IMR-90 (cell line): ENCODE data around the gene SMIM7. TPM values are rescaled to one million over a fixed set of nuclear protein-coding genes. Genes with fewer than 3 reads are reported as not detected.

Source experiments
- ATAC-seq: fragments of 200-7000 bp; cut with Tn5 transposase; 2 replicates; pipeline ENCODE4 v1.9.1; 2020; ENCODE audit warnings: low read depth, mild to moderate bottlenecking, moderate library complexity
- BruUV-seq: library from RNA; stranded (reverse); fragments of 400-500 nt; replicated peaks from 2 replicates; lab custom pipeline; 2021; lab: Mats Ljungman, UMichigan
- CTCF ChIA-PET: fragments of 300-600 bp; formaldehyde crosslinking; extraction: SDS; loops from one replicate; lab custom pipeline; 2021; ENCODE audit warnings: antibody characterized with exemption; lab: Yijun Ruan, JAX
- POLR2A ChIA-PET: fragments of 300-600 bp; sonication (Branson Sonifier 250); formaldehyde crosslinking; loops from one replicate; lab custom pipeline; 2022; ENCODE audit warnings: antibody characterized with exemption; ENCODE audit not compliant: unreplicated experiment; lab: Charles Lee
- DNase-seq: peaks from one replicate; pipeline ENCODE4 v3.0.0; 2013
- H2AFZ ChIP-seq: replicated peaks from 2 replicates; pipeline ENCODE3; 2013; ENCODE audit warnings: low read length, mild to moderate bottlenecking; ENCODE audit not compliant: poor library complexity
- H2AK5ac ChIP-seq: 2 replicates; pipeline ENCODE4 v1.6.1; 2013; ENCODE audit warnings: low read depth, low read length, inconsistent platforms
- H2AK9ac ChIP-seq: replicated peaks from 2 replicates; pipeline ENCODE3; 2013; ENCODE audit warnings: mild to moderate bottlenecking, low read depth, low read length, moderate library complexity; ENCODE audit not compliant: poor library complexity
- H2BK120ac ChIP-seq: 2 replicates; pipeline ENCODE4 v1.6.1; 2013; ENCODE audit warnings: low read depth, low read length, inconsistent platforms
- H2BK15ac ChIP-seq: 3 replicates; pipeline ENCODE4 v1.6.1; 2013; ENCODE audit warnings: low read depth, low read length, inconsistent platforms
- H2BK20ac ChIP-seq: 2 replicates; pipeline ENCODE4 v1.6.1; 2013; ENCODE audit warnings: low read depth, mild to moderate bottlenecking, inconsistent platforms, low read length, moderate library complexity
- H2BK5ac ChIP-seq: 2 replicates; pipeline ENCODE4 v1.6.1; 2013; ENCODE audit warnings: mild to moderate bottlenecking, low read depth, low read length, inconsistent platforms; ENCODE audit not compliant: poor library complexity, severe bottlenecking
- H3K14ac ChIP-seq: replicated peaks from 2 replicates; pipeline ENCODE4 v1.6.1; 2013; ENCODE audit warnings: low read depth, low read length, inconsistent platforms
- H3K18ac ChIP-seq: 2 replicates; pipeline ENCODE4 v1.6.1; 2013; ENCODE audit warnings: low read depth, low read length, control low read depth
- H3K23ac ChIP-seq: 2 replicates; pipeline ENCODE4 v1.6.1; 2013; ENCODE audit warnings: low read depth, low read length, inconsistent platforms
- H3K27ac ChIP-seq: 2 replicates; pipeline ENCODE4 v1.5.1; 2013; ENCODE audit warnings: mild to moderate bottlenecking, control low read depth, low read length; ENCODE audit not compliant: insufficient read depth
- H3K27me3 ChIP-seq: 2 replicates; pipeline ENCODE4 v1.6.1; 2013; ENCODE audit warnings: low read length; ENCODE audit not compliant: control insufficient read depth, insufficient read depth
- H3K36me3 ChIP-seq: 2 replicates; pipeline ENCODE4 v1.6.1; 2013; ENCODE audit warnings: low read length, mixed read lengths; ENCODE audit not compliant: control insufficient read depth, insufficient read depth
- H3K4ac ChIP-seq: 2 replicates; pipeline ENCODE4 v1.6.1; 2013; ENCODE audit warnings: low read depth, low read length, inconsistent platforms
- H3K4me1 ChIP-seq: 2 replicates; pipeline ENCODE4 v1.6.1; 2013; ENCODE audit warnings: low read length, mixed read lengths; ENCODE audit not compliant: control insufficient read depth, insufficient read depth
- H3K4me2 ChIP-seq: 2 replicates; pipeline ENCODE4 v1.6.1; 2013; ENCODE audit warnings: low read depth, mild to moderate bottlenecking, control low read depth, low read length, moderate library complexity
- H3K4me3 ChIP-seq: 2 replicates; pipeline ENCODE4 v1.5.1; 2013; ENCODE audit warnings: low read depth, mild to moderate bottlenecking, control low read depth, low read length, moderate library complexity; ENCODE audit not compliant: insufficient read depth
- H3K56ac ChIP-seq: 2 replicates; pipeline ENCODE4 v1.6.1; 2013; ENCODE audit warnings: low read length, inconsistent platforms; ENCODE audit not compliant: insufficient read depth; ENCODE audit errors: extremely low read depth
- H3K79me1 ChIP-seq, 2 experiments: 2 replicates each; pipeline ENCODE4 v1.6.1; 2013; ENCODE audit warnings: low read length in 2 of 2, inconsistent platforms in 1 of 2, low read depth in 1 of 2
- H3K9ac ChIP-seq: 2 replicates; pipeline ENCODE4 v1.6.1; 2013; ENCODE audit warnings: low read depth, low read length, control low read depth
- H3K9me1 ChIP-seq: 2 replicates; pipeline ENCODE4 v1.6.1; 2013; ENCODE audit warnings: low read length, inconsistent platforms; ENCODE audit not compliant: insufficient read depth
- H3K9me3 ChIP-seq: 2 replicates; pipeline ENCODE4 v1.6.1; 2013; ENCODE audit warnings: low read length; ENCODE audit not compliant: control insufficient read depth, insufficient read depth
- H4K20me1 ChIP-seq: 2 replicates; pipeline ENCODE4 v1.6.1; 2013; ENCODE audit warnings: low read length, inconsistent platforms; ENCODE audit not compliant: insufficient read depth
- H4K5ac ChIP-seq: 2 replicates; pipeline ENCODE4 v1.6.1; 2013; ENCODE audit warnings: mild to moderate bottlenecking, low read depth, low read length, control low read depth
- H4K8ac ChIP-seq, 2 experiments: 2 replicates each; pipeline ENCODE4 v1.6.1; 2013; ENCODE audit warnings: low read depth in 2 of 2, low read length in 2 of 2, control low read depth in 1 of 2, inconsistent platforms in 1 of 2
- H4K91ac ChIP-seq: 2 replicates; pipeline ENCODE4 v1.6.1; 2013; ENCODE audit warnings: low read depth, low read length, inconsistent platforms; ENCODE audit not compliant: insufficient read depth
- BHLHE40 ChIP-seq: fragments of 150-350 bp; IDR thresholded peaks from 2 replicates; pipeline ENCODE4 v1.6.1; 2016; ENCODE audit warnings: mild to moderate bottlenecking, low read depth, low read length
- CEBPB ChIP-seq: IDR thresholded peaks from 2 replicates; pipeline ENCODE4 v1.6.1; 2012; ENCODE audit warnings: low read depth, low read length, improper control_type of control experiment
- CTCF ChIP-seq: conservative IDR thresholded peaks from 2 replicates; pipeline ENCODE4 v1.5.1; 2012; ENCODE audit warnings: mild to moderate bottlenecking, low read depth, low read length, improper control_type of control experiment
- ELK1 ChIP-seq: fragments of 150-350 bp; IDR thresholded peaks from 2 replicates; pipeline ENCODE4 v1.6.1; 2016; ENCODE audit warnings: low read depth, mild to moderate bottlenecking, low read length, moderate library complexity, borderline replicate concordance
- FOS ChIP-seq: fragments of 150-350 bp; IDR thresholded peaks from 2 replicates; pipeline ENCODE4 v1.6.1; 2016; ENCODE audit warnings: low read depth, low read length
- MAZ ChIP-seq: IDR thresholded peaks from 2 replicates; pipeline ENCODE4 v1.6.1; 2012; ENCODE audit warnings: low read depth, mild to moderate bottlenecking, low read length, improper control_type of control experiment, moderate library complexity, borderline replicate concordance
- MXI1 ChIP-seq: IDR thresholded peaks from 2 replicates; pipeline ENCODE4 v1.6.1; 2012; ENCODE audit warnings: low read depth, mild to moderate bottlenecking, low read length, moderate library complexity, borderline replicate concordance
- NFE2L2 ChIP-seq: fragments of 150-350 bp; IDR thresholded peaks from 2 replicates; pipeline ENCODE4 v1.6.1; 2016; ENCODE audit warnings: low read depth, mild to moderate bottlenecking, low read length
- POLR2A ChIP-seq: IDR thresholded peaks from 2 replicates; pipeline ENCODE4 v1.6.1; 2012; ENCODE audit warnings: mild to moderate bottlenecking, low read depth, low read length
- RAD21 ChIP-seq: IDR thresholded peaks from 2 replicates; pipeline ENCODE4 v1.6.1; 2012; ENCODE audit warnings: low read length, improper control_type of control experiment
- RCOR1 ChIP-seq: IDR thresholded peaks from 2 replicates; pipeline ENCODE4 v1.6.1; 2012; ENCODE audit warnings: mild to moderate bottlenecking, low read length, improper control_type of control experiment; ENCODE audit not compliant: insufficient replicate concordance
- RFX5 ChIP-seq: IDR thresholded peaks from 2 replicates; pipeline ENCODE4 v1.8.0; 2012; ENCODE audit warnings: low read depth, mild to moderate bottlenecking, low read length, moderate library complexity
- SMC3 ChIP-seq: fragments of 150-350 bp; IDR thresholded peaks from 2 replicates; pipeline ENCODE4 v1.6.1; 2016; ENCODE audit warnings: low read depth, mild to moderate bottlenecking, antibody characterized with exemption, low read length, moderate library complexity
- USF2 ChIP-seq: fragments of 150-350 bp; IDR thresholded peaks from 2 replicates; pipeline ENCODE4 v1.6.1; 2017; ENCODE audit warnings: mild to moderate bottlenecking, antibody characterized with exemption, low read length, low read depth
- WGBS, 2 experiments: methylation state at CpG; one replicate each; pipeline versions ENCODE4 v1.1.5 to v1.1.7; 2013; ENCODE audit warnings: missing lambda C conversion rate in 2 of 2; ENCODE audit not compliant: insufficient read length in 1 of 2; ENCODE audit errors: extremely low coverage in 2 of 2; 5-methylcytosine and 5-hydroxymethylcytosine counted together
- dilution Hi-C: fragments of 300-500 bp; cut with HindIII; formaldehyde crosslinking; loops from one replicate; pipeline ENCODE4 v1.14.3; 2018; ENCODE audit warnings: low sequenced_read_pairs; ENCODE audit not compliant: unreplicated experiment
- in situ Hi-C: fragments of 300-500 bp; cut with MboI; formaldehyde crosslinking; loops from 3 replicates; pipeline ENCODE4 v1.14.3; 2019; ENCODE audit warnings: low sequenced_read_pairs, inconsistent platforms, mixed read lengths
- intact Hi-C: fragments of 100-400 bp; cut with micrococcal nuclease; formaldehyde crosslinking; loops from 2 replicates; pipeline ENCODE4 v1.10.0; 2022
- polyA plus RNA-seq, 3 experiments: library from polyadenylated mRNA; depleted of rRNA; stranded (reverse); fragments of >200 nt; gene quantifications; 2 replicates each; pipeline ENCODE4 v1.2.3, GENCODE V29; 2012; ENCODE audit warnings: low replicate concordance in 1 of 3
- total RNA-seq: library from RNA; depleted of rRNA; stranded (reverse); fragments of >200 nt; gene quantifications from 2 replicates; pipeline ENCODE4 v1.2.3, GENCODE V29; 2012

SMIM7 gene
- total and polyA plus RNA-seq, 2 of the 4 experiments (the other 2 are of a cell fraction): 55.7 to 64.8 TPM

GRCh38 chr19:16604615-16605014, 55.3 kb downstream of the SMIM7 start:
- Histone ChIP-seq H2AFZ (no peak overlapping the region), H4K20me1 (peaks cover 96% of the 10 kb centered on the region)

More at GRCh38 chr19:16604615-16605014, 55.3 kb downstream of the SMIM7 start:
- Histone ChIP-seq H2AK5ac (no peak overlapping the region), H2BK20ac (no peak overlapping the region), H3K27ac (no peak overlapping the region), H3K79me1 (peaks cover 36 to 96% of the 10 kb centered on the region in 2 experiments), H3K4ac (no peak overlapping the region), H4K8ac (no peak overlapping the region), H4K5ac (no peak overlapping the region), H3K4me2 (no peak overlapping the region), H3K23ac (no peak overlapping the region), H3K9me3 (no peaks in the 10 kb centered on the region), H3K14ac (no peak overlapping the region), H3K4me1 (peaks cover 13% of the 10 kb centered on the region), H2BK15ac (no peak overlapping the region), H2BK120ac (no peak overlapping the region), H2BK5ac (no peak overlapping the region), H3K27me3 (no peaks in the 10 kb centered on the region), H3K9ac (no peak overlapping the region), H3K36me3 (no peaks in the 10 kb centered on the region), H3K18ac (no peak overlapping the region), H3K56ac (no peak overlapping the region), H3K4me3 (no peak overlapping the region), H3K9me1 (peaks cover 53% of the 10 kb centered on the region), H4K91ac (no peak overlapping the region), H2AK9ac (no peak overlapping the region)
- 75% methylated on average over 1 of the region's 6 CpGs; no CpG with 5 or more reads in 1 of the 2 experiments for WGBS, 2 experiments
- dilution Hi-C loops (no loop called here), in situ Hi-C loops (no loop called here), intact Hi-C loops (no loop called here)
- no TSS peak for BruUV-seq
- TF ChIP-seq POLR2A (no peak), SMC3 (no peak), MXI1 (no peak), CTCF (no peak), ELK1 (no peak), USF2 (no peak), MAZ (no peak), RCOR1 (no peak), CEBPB (peak; percentile 67), RAD21 (no peak), RFX5 (no peak), FOS (no peak), NFE2L2 (peak; percentile 27; the same call in 1 of the 2 replicates), BHLHE40 (no peak)
- POLR2A ChIA-PET: no interaction called here
- no peak for ATAC-seq
- no peak for DNase-seq
- CTCF ChIA-PET: no interaction called here
